C4-2B (cell line): ENCODE data around the gene NPEPL1.

Experiments used
- ZFX ChIP-seq: fragments of 450-650 bp; IDR thresholded peaks from 2 replicates; pipeline ENCODE4 v1.6.1; 2017
- TF ChIP-seq, protein P1 (sequence below): fragments of 450-650 bp; conservative IDR thresholded peaks from 2 replicates; pipeline ENCODE4 v1.5.1; 2017; ENCODE audit warnings: mild to moderate bottlenecking

DNA sequence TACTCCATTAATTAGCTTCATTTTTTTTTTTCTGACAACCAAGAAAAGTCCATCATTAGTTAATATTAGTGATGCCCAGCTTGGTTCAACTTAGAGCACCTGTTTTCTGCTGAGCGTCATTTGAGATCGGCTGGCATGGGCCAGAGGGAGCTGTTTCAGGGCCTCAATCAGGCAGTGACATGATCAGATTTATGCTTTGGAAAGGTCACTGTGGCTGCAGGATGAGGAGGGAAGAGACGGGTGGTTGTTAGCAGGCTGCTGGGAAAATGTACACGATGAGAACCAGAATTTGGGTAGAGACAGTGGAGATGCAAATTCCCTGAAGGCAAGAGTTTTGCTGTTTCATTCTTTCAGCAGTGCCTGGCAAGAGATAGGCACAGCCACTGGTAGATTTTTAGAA is 45.9 kb upstream of the NPEPL1 start:
- TF ChIP-seq, protein P1, sequence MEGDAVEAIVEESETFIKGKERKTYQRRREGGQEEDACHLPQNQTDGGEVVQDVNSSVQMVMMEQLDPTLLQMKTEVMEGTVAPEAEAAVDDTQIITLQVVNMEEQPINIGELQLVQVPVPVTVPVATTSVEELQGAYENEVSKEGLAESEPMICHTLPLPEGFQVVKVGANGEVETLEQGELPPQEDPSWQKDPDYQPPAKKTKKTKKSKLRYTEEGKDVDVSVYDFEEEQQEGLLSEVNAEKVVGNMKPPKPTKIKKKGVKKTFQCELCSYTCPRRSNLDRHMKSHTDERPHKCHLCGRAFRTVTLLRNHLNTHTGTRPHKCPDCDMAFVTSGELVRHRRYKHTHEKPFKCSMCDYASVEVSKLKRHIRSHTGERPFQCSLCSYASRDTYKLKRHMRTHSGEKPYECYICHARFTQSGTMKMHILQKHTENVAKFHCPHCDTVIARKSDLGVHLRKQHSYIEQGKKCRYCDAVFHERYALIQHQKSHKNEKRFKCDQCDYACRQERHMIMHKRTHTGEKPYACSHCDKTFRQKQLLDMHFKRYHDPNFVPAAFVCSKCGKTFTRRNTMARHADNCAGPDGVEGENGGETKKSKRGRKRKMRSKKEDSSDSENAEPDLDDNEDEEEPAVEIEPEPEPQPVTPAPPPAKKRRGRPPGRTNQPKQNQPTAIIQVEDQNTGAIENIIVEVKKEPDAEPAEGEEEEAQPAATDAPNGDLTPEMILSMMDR: no peak
- TF ChIP-seq ZFX: no peak
